HG02763 (cell line): ENCODE measurements around the gene EHMT1.

ENCODE experiments used
- ATAC-seq: cut with Tn5 transposase; IDR thresholded peaks from one replicate; pipeline ENCODE4 v1.9.1; 2021; ENCODE audit warnings: mild to moderate bottlenecking, moderate library complexity; ENCODE audit not compliant: unreplicated experiment

The EHMT1 gene

GRCh38 chr9:137781906-137782585, 163.2 kb downstream of the EHMT1 start:
- no peak for ATAC-seq

GRCh38 chr9:137783521-137783920, 164.7 kb downstream of the EHMT1 start:
- no peak for ATAC-seq

DNA sequence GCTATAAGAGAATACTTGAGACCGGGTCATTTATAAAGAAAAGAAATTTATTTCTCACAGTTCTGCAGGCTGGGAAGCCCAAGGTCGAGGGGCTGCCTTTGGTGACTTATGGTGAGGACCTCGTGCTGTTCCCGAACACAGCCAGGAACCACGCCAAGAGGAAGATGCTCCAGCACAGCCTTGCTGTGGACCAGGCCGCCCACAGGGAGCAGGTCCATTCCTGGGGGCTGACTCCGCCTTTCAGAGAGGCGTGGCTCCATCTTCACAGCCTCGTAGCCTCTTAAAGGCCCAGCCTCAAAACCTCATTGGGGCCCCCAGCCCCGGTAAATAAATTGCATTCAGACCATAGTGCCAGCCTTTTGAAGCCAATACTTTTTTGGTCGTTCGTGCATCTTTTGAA, 165.2 kb downstream of the EHMT1 start:
- ATAC-seq: no peak

DNA sequence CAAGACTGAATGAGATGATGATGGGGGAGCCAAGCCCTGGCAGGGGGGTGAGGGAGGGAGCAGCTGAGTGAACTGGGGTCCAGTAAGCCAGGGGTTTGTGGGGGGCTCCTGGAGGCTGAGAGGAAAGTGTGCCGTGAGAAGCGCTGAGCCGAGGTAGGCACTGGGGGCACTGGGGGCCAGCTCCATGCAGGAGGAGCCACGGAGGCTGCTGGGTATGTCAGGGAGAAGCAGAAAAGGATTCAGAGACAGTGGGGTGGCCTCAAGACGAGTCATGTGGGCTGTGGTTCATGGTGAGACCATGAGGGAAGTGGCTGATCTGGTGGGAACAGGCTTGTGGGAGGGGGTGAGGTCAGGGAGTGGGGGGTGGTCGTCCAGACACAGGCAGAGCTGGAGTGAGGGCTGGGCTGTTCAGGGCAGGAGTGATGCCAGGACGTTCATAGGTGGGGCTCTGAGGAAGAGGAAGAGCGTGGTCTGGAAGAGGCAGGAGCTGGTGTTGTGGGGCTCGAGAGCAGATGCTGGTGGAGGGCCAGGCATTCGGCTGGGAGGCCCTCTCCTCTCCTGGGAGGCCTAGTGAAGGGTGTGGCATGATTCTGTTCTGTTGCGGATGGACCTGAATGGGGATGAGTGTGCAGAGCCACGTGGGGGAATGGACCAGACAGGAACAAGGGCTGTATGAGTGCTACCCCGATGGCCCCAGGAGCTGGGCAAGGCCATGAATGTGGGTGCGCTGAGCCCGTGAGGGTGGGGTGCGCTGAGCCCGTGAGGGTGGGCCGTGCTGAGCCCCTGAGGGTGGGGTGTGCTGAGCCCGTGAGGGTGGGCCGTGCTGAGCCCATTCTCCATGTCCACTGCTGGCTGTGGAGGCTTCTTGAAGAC, 166.1 kb downstream of the EHMT1 start:
- ATAC-seq: no peak

DNA sequence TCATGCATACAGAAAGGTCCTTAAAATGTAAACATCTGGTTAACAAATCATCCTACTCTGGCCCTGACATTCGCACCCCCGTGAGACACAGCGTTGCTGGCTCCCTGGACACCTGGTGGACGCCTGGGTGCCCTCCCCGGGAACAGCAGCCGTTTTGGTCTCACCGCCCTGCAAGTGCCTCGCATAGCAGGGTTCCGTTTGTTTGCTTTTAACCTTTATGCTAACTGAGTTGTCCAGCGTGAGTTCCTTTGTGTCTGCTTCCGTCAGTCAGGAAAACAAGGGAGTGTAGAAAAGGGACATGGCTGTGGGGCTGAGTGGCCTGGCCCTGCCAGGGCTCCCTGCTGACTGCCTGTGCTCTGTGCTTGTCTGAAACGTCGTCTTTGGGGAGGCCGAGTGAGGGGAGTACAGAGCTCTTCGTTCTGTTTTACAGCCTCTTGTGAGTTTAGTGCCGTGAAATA, 166.9 kb downstream of the EHMT1 start:
- ATAC-seq: no peak

- ATAC-seq: no peak
Observed at GRCh38 chr9:137786511-137786920, 167.7 kb downstream of the EHMT1 start.

- no peak for ATAC-seq
Observed at GRCh38 chr9:137787381-137787780, 168.6 kb downstream of the EHMT1 start.

DNA sequence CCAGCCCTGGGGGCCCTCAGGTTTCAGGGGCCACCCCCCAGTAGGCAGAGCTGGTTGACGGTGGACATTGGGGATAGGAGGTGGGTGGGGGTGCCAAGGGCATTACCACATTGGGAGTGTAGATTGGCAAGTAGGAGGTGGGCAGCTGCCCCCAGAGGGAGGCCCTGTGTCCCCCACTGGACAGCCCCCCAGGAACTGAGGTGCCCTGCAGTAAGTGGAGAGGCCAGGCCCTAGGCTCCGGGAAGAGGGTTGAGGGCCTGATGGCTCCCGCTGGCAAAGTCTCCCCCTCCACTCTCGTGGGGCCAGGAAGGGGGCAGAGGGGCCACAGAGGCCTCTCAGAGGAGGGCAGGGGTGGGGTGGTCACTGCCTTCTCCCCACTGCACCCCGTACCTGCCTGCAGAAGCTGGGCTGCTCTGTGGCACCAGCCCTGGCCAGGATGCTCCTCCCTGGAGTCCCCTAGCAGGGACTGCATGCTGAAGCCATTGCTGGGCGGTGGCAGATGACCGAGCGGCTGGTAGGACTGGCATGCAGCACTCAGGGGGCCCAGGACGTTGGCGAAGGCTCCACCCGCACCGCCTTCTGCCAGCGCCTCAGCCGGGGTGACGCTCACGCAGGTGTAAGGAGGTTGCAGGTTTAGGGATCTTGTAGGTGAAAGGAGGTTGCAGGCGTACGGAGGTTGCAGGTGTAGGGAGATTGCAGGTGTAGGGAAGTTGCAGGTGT, 169.1 kb downstream of the EHMT1 start:
- ATAC-seq: no peak

DNA sequence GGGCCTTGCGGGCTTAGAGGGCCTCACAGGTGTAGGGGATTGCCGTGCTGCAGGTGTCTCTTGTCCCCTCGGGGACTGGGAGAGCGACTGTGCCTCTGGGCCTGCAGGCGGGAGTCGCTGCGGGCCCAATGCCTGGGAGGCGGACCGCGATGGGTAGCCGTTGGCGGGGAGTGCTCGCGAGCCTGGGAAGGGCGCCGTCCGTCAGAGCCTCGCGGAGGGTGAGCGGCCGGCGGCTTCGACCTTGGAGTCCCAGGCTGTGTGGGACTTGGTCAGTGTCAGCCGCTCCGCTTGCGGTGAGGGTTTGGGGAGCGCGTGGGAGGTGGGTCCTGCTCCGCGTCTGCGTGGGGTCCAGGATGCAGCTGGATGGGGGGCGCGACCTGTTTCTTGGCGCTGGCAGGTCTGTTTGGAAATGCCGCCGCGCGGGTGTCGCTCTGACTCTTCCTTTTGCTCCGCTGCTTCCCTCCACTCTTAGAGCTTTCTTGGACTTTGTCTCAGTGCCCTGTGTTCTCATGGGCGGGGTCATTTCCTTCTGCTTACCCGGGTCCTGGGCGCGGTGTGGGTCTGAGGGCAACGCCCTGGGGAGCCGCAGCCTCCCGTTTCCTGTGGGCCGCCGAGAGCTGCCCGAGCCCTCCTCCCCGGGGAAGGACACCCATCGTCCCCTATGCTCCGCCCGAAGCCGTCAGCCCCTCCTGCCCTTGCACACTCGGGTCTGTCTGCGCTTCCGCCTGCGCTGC, 169.9 kb downstream of the EHMT1 start:
- ATAC-seq: no peak

- no peak for ATAC-seq
Observed at GRCh38 chr9:137789295-137789895, 170.6 kb downstream of the EHMT1 start.

GRCh38 chr9:137791947-137792346, 173.1 kb downstream of the EHMT1 start:
- no peak for ATAC-seq

GRCh38 chr9:137793196-137793841, 174.5 kb downstream of the EHMT1 start:
- ATAC-seq: no peak

DNA sequence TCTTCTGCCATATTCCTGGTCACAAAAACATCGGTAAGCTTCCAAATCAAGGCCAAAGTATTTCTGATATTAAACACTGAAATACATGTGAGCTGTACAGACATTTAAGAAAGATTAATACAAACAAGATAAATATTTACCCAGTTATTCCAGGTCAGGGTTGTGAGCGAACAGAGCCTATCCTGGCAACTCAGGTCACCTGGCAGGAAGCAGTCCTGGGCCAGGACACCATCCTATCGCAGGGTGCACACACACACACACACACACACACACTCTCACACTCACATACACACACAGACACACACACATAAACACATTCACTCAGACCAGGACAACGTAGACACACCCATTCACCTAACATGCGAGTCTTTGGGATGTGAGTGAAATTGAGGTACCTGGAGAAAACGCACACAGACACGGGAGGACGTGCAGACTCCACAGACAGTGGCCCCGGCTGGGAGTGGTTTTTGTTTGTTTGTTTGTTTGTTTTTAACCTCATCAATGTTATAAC, 176.4 kb downstream of the EHMT1 start:
- no peak for ATAC-seq

DNA sequence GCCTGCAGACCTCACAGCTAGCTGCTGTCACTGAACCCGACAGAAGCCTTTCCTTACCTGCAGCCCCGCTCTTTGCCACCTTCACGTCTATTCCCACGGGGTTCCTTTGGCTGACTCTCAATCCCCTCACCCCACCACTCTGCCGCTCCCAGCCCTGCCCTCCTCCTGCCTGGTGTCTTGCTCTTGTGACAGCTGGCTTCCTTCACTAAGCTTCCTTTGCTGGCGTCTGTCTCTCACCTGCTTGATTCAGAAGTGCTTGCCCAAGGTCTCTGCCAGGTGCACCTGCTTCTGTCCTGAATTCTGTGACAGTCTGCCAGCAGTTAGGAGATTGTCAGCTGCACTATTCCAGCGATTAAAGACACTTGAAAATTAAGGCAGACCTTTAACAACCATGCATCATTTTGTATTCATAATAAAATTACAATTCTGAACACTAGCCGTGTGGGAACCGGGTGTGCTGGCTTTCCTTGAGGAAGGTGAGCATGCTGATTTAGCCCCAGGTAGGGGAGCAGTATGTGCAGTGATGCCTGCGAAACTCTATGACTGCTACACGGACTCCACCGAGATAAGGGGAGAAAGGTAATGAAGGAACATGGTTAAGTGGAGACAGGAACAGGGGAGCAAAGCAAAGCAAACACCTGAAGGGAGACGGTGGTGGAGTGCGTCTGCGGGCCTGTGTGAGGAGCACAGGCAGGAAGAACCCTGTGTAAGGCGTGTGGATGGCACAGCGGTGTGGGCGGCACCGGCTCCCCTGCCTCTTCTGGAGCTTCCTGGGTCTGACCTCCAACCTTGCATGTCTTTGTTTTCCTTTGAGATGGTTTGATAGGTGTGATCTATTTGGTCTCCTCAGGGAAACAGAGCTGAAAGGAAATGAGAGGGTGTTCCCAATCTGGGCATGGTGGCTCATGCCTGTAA, 178.7 kb downstream of the EHMT1 start:
- ATAC-seq: no peak

- no peak for ATAC-seq
Observed at GRCh38 chr9:137798142-137798541, 179.3 kb downstream of the EHMT1 start.

DNA sequence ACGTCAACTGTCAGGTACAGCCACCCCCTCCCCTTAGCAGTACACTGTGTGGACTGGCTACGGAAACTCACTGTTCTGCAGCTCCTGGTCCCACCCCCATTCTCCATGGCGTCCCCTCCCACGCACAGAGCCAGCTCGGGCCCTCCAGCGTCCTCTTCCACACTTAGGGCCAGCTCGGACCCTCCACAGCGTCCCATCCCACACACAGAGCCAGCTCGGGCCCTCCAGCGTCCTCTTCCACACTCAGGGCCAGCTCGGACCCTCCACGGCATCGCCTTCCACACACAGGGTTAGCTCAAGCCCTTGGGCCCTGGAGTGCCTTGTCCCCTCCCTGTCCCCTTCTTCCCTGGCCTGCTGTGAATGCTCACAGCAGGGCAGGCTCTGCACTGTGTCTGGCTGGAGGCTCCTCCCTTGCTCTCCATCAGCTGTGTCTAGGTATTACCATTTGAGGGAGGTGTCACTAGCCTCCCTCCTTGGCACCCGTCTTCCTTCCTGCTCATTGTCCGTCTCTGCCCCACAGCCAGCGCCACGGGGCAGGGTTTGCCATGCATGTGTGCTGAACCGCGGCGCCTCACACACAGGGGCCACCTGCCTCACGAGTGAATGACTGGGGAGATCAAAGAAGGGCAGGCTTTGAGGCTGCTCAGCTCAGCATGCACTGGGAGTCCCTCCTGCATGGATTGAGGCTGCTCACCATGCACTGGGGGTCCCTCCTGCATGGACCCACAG, 180.3 kb downstream of the EHMT1 start:
- no peak for ATAC-seq

GRCh38 chr9:137799630-137799983, 180.8 kb downstream of the EHMT1 start:
- ATAC-seq: no peak
